ENCODE measurements around the gene TLR10. TPM values are rescaled to one million over a fixed set of nuclear protein-coding genes. Genes with fewer than 3 reads are reported as not detected.

TLR10 gene
- polyA plus RNA-seq, 2 of the 4 experiments (the other 2 are of a cell fraction): 0.14 TPM; not detected in 1

- Histone ChIP-seq H3K4me2 (no peak overlapping the region), H3K9me3 (no peaks in the 10 kb centered on the region; the same call in 2 of the 3 replicates), H3K4me3 (no peak overlapping the region), H3K4me1 (no peaks in the 10 kb centered on the region), H3K27ac (no peak overlapping the region)
- TF ChIP-seq TFCP2L1 (CRISPR knock-in tag; IDR thresholded peaks at IDR 0.05) (no peak), FOSB (CRISPR knock-in tag; IDR thresholded peaks at IDR 0.05) (no peak), HOXB5 (CRISPR knock-in tag; IDR thresholded peaks at IDR 0.05) (no peak), RARB (CRISPR knock-in tag; IDR thresholded peaks at IDR 0.05) (no peak), EHMT2 (IDR thresholded peaks at IDR 0.05; ENCODE audit: low read depth) (no peak), NPAS2 (CRISPR knock-in tag; IDR thresholded peaks at IDR 0.05; ENCODE audit: borderline replicate concordance) (no peak), CTCF (IDR thresholded peaks at IDR 0.05) (no peak), EP300 (IDR thresholded peaks at IDR 0.05) (no peak), ZNF302 (CRISPR knock-in tag; IDR thresholded peaks at IDR 0.05) (no peak), JUN (IDR thresholded peaks at IDR 0.05) (no peak), RAD21 (conservative IDR thresholded peaks at IDR 0.05 in 1 of 2, IDR thresholded peaks at IDR 0.05 in 1 of 2) (no peak), SMC3 (IDR thresholded peaks at IDR 0.05) (no peak), FOXS1 (CRISPR knock-in tag; IDR thresholded peaks at IDR 0.05) (no peak)
- 89% methylated on average over 3 of the region's 3 CpGs for WGBS (ENCODE audit: missing lambda C conversion rate)
- FAIRE-seq (no peak), ATAC-seq (no peak), DNase-seq (ENCODE audit: low read depth in 1 of 2, low spot score in 1 of 2) (no peak)
- POLR2A ChIA-PET: no interaction called here
- CTCF ChIA-PET: interaction anchor here (0.6 to 1.7 kb wide), 4 partner anchors 13 to 39 kb away, joined by 3 to 4 read pairs (median 4); partner anchors contain the start of gene TLR10
Measured at GRCh38 chr4:38821739-38822138, 38.9 kb upstream of the TLR10 start.

GRCh38 chr4:38820329-38821061 is 37.7 kb upstream of the TLR10 start:
- ChIA-PET POLR2A (no interaction called here), CTCF (no interaction called here)
- FAIRE-seq (no peak), ATAC-seq (no peak), DNase-seq (ENCODE audit: low read depth in 1 of 2, low spot score in 1 of 2) (no peak)
- Histone ChIP-seq H3K9me3 (no peaks in the 10 kb centered on the region; the same call in 2 of the 3 replicates), H3K4me1 (no peaks in the 10 kb centered on the region), H3K4me2 (no peak overlapping the region), H3K27ac (no peak overlapping the region), H3K4me3 (no peak overlapping the region)
- 83% methylated on average over 4 of the region's 4 CpGs for WGBS (ENCODE audit: missing lambda C conversion rate)
- TF ChIP-seq ZNF302 (CRISPR knock-in tag; IDR thresholded peaks at IDR 0.05) (no peak), HEYL (CRISPR knock-in tag; IDR thresholded peaks at IDR 0.05) (no peak), HOXB5 (CRISPR knock-in tag; IDR thresholded peaks at IDR 0.05) (no peak), CEBPB (IDR thresholded peaks at IDR 0.05) (no peak), TFCP2L1 (CRISPR knock-in tag; IDR thresholded peaks at IDR 0.05) (no peak), FOSL2 (IDR thresholded peaks at IDR 0.05) (no peak), FOSL2 (CRISPR knock-in tag; IDR thresholded peaks at IDR 0.05) (no peak), MAFK (IDR thresholded peaks at IDR 0.05; ENCODE audit: partially characterized antibody) (no peak), BHLHE40 (IDR thresholded peaks at IDR 0.05; ENCODE audit: low read depth, low read length) (no peak), KDM1A (IDR thresholded peaks at IDR 0.05; ENCODE audit: low read depth) (no peak), BCL3 (IDR thresholded peaks at IDR 0.05) (no peak), HDAC2 (IDR thresholded peaks at IDR 0.05) (no peak), ATOH8 (CRISPR knock-in tag; IDR thresholded peaks at IDR 0.05; ENCODE audit: low read depth) (no peak), HOXA7 (CRISPR knock-in tag; IDR thresholded peaks at IDR 0.05) (no peak), CBX2 (IDR thresholded peaks at IDR 0.05; ENCODE audit: borderline replicate concordance, low read depth) (no peak), MAX (IDR thresholded peaks at IDR 0.05) (no peak), HMGXB4 (CRISPR knock-in tag; IDR thresholded peaks at IDR 0.05; ENCODE audit: borderline replicate concordance) (no peak), RCOR1 (IDR thresholded peaks at IDR 0.05; ENCODE audit: low read depth, low read length) (no peak), JUN (IDR thresholded peaks at IDR 0.05) (no peak), EP300 (IDR thresholded peaks at IDR 0.05) (no peak), CHD4 (IDR thresholded peaks at IDR 0.05; ENCODE audit: borderline replicate concordance) (no peak)

All from A549 (cell line).